ENCODE data around the gene PHC1. TPM values are rescaled to one million over a fixed set of nuclear protein-coding genes. Genes with fewer than 3 reads are reported as not detected.
"Not testable (repeated sequence)": the region's sequence is repeated elsewhere in the genome, so short reads cannot be mapped to it uniquely, and the experiment has no call there.

The PHC1 gene
- total RNA-seq, 4 donors from 2014 or later = 22.7 to 52.0 (median 42.1) TPM

DNA sequence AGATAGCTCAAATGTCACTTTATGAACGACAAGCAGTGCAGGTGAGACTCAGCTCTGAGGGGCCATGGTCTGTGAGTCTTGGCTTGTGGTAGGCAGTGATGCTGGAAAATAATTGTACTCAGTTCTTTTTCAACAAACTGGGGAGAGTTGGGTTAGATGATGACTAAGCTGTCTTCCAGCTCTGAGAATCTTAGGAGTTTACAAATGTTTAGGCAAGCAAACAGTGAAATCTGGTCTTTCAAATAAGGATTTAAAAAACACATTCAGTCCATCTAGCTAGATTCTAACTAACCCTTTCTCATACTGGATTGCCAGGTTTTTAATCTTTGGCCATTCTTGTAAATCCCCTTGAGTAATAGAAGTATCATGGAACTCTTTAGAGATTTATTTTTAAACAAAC is 3.4 kb downstream of the PHC1 start:
- Histone ChIP-seq H3K9me3 (no peaks in the 10 kb centered on the region), H3K4me3 (no peak overlapping the region), H3K4me1 (peaks cover 5 to 37% (median 9%) of the 10 kb centered on the region in 3 donors), H3K27me3 (no peaks in the 10 kb centered on the region), H3K36me3 (peaks cover 0 to 45% of the 10 kb centered on the region in 2 donors), H3K27ac (no peak overlapping the region)
- 88% methylated on average over 1 of the region's 1 CpG; no CpG with 5 or more reads in 1 of the 2 donors for WGBS, 2 donors (ENCODE audit: low coverage in 1 of 2)
- TF ChIP-seq POLR2A (IDR thresholded peaks at IDR 0.05) = no peak
- TF ChIP-seq POLR2AphosphoS5 (IDR thresholded peaks at IDR 0.05) = no peak
- TF ChIP-seq, protein P1, sequence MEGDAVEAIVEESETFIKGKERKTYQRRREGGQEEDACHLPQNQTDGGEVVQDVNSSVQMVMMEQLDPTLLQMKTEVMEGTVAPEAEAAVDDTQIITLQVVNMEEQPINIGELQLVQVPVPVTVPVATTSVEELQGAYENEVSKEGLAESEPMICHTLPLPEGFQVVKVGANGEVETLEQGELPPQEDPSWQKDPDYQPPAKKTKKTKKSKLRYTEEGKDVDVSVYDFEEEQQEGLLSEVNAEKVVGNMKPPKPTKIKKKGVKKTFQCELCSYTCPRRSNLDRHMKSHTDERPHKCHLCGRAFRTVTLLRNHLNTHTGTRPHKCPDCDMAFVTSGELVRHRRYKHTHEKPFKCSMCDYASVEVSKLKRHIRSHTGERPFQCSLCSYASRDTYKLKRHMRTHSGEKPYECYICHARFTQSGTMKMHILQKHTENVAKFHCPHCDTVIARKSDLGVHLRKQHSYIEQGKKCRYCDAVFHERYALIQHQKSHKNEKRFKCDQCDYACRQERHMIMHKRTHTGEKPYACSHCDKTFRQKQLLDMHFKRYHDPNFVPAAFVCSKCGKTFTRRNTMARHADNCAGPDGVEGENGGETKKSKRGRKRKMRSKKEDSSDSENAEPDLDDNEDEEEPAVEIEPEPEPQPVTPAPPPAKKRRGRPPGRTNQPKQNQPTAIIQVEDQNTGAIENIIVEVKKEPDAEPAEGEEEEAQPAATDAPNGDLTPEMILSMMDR (IDR thresholded peaks at IDR 0.05) = no peak
- TF ChIP-seq EP300 (IDR thresholded peaks at IDR 0.05) = no peak
- no peak for ATAC-seq

DNA sequence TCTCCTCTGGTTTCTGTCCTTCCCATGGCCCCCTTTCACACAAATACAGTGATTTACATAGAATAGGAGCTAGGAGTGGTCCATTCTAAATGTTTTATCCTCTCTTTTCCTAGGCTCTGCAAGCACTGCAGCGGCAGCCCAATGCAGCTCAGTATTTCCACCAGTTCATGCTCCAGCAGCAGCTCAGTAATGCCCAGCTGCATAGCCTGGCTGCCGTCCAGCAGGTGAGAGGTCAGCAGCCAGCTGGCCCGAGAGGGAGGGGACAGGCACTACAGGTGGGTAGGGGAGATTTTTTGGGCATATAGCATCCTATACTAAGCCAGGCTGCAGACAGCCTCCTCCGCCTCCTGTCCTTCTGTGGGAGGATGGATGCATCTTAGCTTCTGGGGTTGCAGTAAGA is 5.3 kb downstream of the PHC1 start:
- not testable (repeated sequence) for H3K4me3 ChIP-seq, ATAC-seq, H3K27ac ChIP-seq, H3K9me3 ChIP-seq, H3K27me3 ChIP-seq
- Histone ChIP-seq H3K36me3 (peaks cover 0 to 62% of the 10 kb centered on the region in 2 donors), H3K4me1 (peaks cover 0 to 25% (median 3%) of the 10 kb centered on the region in 3 donors)
- 72% methylated on average over 3 of the region's 4 CpGs; no CpG with 5 or more reads in 1 of the 2 donors for WGBS, 2 donors (ENCODE audit: low coverage in 1 of 2)

DNA sequence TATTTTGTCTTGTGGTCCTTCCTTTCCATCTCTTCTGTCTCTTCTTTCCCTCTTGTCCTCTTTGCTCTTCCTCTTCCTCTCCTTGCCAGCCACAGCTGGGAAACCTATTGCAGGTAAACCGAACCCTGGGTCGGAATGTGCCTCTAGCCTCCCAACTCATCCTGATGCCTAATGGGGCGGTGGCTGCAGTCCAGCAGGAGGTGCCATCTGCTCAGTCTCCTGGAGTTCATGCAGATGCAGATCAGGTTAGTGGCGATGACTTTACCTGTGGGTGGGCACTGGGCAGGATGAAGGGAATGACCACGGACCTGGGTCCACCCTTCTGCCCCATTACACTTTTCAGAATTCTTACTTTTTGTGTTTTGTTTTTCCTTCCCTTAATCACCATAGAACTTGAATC is 8.2 kb downstream of the PHC1 start:
- no peak overlapping the region for H3K4me3 ChIP-seq
- H3K9me3 ChIP-seq = no peaks in the 10 kb centered on the region
- H3K4me1 ChIP-seq = no peaks in the 10 kb centered on the region
- no peak for ATAC-seq
- H3K27me3 ChIP-seq = no peaks in the 10 kb centered on the region
- WGBS, 2 donors (ENCODE audit: low coverage in 1 of 2) = 80 to 83% methylated on average over 1 to 2 of the region's 5 CpGs
- no peak overlapping the region for H3K27ac ChIP-seq
- peaks cover 0 to 88% of the 10 kb centered on the region in 2 donors for H3K36me3 ChIP-seq
- TF ChIP-seq, protein P1 (IDR thresholded peaks at IDR 0.05) = no peak
- TF ChIP-seq EP300 (IDR thresholded peaks at IDR 0.05) = no peak
- no peak for TF ChIP-seq POLR2A (IDR thresholded peaks at IDR 0.05)
- no peak for TF ChIP-seq POLR2AphosphoS5 (IDR thresholded peaks at IDR 0.05)

DNA sequence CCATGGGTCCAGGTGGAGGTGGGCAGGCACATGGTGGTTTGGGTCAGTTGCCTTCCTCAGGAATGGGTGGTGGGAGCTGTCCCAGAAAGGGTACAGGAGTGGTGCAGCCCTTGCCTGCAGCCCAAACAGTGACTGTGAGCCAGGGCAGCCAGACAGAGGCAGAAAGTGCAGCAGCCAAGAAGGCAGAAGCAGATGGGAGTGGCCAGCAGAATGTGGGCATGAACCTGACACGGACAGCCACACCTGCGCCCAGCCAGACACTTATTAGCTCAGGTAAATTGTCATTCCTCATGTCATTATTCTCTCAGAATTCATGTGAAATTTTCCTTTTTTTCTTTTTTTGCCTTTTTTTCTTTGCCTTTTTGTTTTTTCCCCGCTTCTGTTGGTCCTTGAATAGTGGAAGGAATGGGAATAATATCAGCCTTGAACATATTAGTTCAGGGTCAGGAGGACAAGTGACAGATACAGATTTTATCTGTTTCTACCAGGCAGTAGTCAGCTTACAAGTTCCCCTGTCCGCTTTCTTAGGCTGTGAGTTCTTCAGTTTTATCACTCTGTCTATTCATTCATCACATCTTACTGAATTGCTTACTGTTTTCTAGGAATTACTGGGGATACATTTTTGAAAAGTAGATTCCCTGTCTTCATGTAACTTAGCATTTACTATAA is 16.5 kb downstream of the PHC1 start:
- not testable (repeated sequence) for H3K27ac ChIP-seq, H3K4me1 ChIP-seq, H3K9me3 ChIP-seq, H3K27me3 ChIP-seq, H3K4me3 ChIP-seq, ATAC-seq
- peaks cover 0 to 88% of the 10 kb centered on the region in 2 donors for H3K36me3 ChIP-seq
- 85 to 93% methylated on average over 3 of the region's 4 CpGs for WGBS, 2 donors (ENCODE audit: low coverage in 1 of 2)

DNA sequence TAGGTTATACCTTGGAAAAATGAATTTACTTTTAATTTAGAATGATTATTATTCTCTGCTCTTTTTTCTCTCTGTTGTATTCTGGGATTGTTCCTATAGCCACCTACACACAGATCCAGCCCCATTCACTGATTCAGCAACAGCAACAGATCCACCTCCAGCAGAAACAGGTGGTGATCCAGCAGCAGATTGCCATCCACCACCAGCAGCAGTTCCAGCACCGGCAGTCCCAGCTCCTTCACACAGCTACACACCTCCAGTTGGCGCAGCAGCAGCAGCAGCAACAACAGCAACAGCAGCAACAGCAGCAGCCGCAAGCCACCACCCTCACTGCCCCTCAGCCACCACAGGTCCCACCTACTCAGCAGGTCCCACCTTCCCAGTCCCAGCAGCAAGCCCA is 18.2 kb downstream of the PHC1 start:
- WGBS, 2 donors (ENCODE audit: low coverage in 1 of 2) = no CpG with 5 or more reads among the region's 3 CpGs
- H3K27me3 ChIP-seq, H3K4me3 ChIP-seq, H3K9me3 ChIP-seq, ATAC-seq, H3K4me1 ChIP-seq, H3K27ac ChIP-seq: not testable (repeated sequence)
- peaks cover 0 to 89% of the 10 kb centered on the region in 2 donors for H3K36me3 ChIP-seq

DNA sequence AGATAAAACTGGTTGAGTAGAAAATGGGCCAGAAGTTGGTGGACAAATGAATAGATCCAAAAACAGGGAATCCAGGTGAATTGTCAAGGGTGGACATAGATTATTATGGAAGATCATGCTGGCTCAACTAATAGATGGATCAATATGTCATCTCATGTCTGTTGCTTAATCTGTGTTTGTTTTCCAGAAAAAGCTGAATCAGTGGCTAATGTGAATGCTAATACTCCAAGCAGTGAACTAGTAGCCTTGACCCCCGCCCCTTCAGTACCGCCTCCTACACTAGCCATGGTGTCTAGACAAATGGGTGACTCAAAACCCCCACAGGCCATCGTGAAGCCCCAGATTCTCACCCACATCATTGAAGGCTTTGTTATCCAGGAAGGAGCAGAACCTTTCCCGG is 19.8 kb downstream of the PHC1 start:
- ATAC-seq = not testable (repeated sequence)
- 100% methylated on average over 2 of the region's 4 CpGs; no CpG with 5 or more reads in 1 of the 2 donors for WGBS, 2 donors (ENCODE audit: low coverage in 1 of 2)
- H3K36me3 ChIP-seq = peaks cover 0 to 94% of the 10 kb centered on the region in 2 donors

DNA sequence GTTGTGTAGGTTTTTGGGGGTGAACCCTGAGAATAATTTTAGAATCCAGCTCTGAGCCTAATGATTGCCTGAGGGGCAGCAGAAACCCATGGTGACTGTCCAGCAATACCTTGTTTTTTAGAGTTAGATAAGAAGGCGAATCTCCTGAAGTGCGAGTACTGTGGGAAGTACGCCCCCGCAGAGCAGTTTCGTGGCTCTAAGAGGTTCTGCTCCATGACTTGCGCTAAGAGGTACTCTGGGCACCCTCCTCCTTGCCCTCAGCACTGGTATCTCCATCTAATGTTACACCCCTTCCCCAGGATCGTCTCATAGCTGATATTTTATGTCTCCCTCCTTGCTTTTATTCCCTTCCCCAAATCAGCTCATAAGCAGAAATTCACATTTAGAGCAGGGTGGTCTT is 22.4 kb downstream of the PHC1 start:
- Histone ChIP-seq H3K9me3 (no peaks in the 10 kb centered on the region), H3K27ac (no peak overlapping the region), H3K4me1 (no peaks in the 10 kb centered on the region), H3K36me3 (peaks cover under 1 to 78% of the 10 kb centered on the region in 2 donors), H3K27me3 (no peaks in the 10 kb centered on the region), H3K4me3 (no peak overlapping the region)
- TF ChIP-seq, protein P1 (IDR thresholded peaks at IDR 0.05) = no peak
- TF ChIP-seq EP300 (IDR thresholded peaks at IDR 0.05) = no peak
- TF ChIP-seq POLR2A (IDR thresholded peaks at IDR 0.05) = no peak
- TF ChIP-seq POLR2AphosphoS5 (IDR thresholded peaks at IDR 0.05) = no peak
- no peak for ATAC-seq
- WGBS, 2 donors (ENCODE audit: low coverage in 1 of 2) = 92 to 94% methylated on average over 6 to 7 of the region's 7 CpGs

More for the DNA sequence above, 19.8 kb downstream of the PHC1 start:
- not testable (repeated sequence) for H3K9me3 ChIP-seq, H3K27ac ChIP-seq, H3K27me3 ChIP-seq, H3K4me3 ChIP-seq, H3K4me1 ChIP-seq

DNA sequence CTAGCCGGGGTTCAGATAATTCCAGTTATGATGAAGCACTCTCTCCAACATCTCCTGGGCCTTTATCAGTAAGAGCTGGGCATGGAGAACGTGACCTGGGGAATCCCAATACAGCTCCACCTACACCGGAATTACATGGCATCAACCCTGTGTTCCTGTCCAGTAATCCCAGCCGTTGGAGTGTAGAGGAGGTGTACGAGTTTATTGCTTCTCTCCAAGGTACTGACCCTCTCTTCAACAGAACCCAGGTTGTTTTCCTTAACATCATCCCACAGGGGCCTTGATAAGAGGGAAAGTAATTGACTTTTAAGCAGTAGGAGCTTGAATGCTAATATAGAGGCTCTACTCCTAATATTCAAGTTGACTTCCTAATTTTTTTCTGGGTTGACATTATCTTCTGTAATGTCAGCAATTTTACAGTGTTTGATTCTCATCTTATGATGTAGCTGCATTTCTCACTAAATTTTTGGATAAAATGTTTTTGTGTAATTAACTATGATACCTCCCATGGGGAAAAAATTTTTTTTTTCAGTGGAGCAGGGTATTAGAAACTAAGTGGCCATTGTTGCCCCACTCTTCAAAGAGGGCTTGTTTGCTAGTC is 23.6 kb downstream of the PHC1 start:
- not testable (repeated sequence) for H3K27me3 ChIP-seq, H3K27ac ChIP-seq, H3K4me3 ChIP-seq, ATAC-seq, H3K4me1 ChIP-seq, H3K9me3 ChIP-seq
- H3K36me3 ChIP-seq = peaks cover 7 to 82% of the 10 kb centered on the region in 2 donors
- 58 to 82% methylated on average over 2 to 5 of the region's 5 CpGs for whole genome bisulfite sequencing, 2 donors (ENCODE audit: low coverage in 1 of 2)
